Right lobe of liver (tissue), 6 donors: ENCODE measurements around the gene MCTP1. TPM values are rescaled to one million over a fixed set of nuclear protein-coding genes. Genes with fewer than 3 reads are reported as not detected.

Experiments used
- ATAC-seq, 4 donors: fragments of 200-7000 bp; cut with Tn5 transposase; one replicate each; pipeline ENCODE4 v1.9.1; 2020; ENCODE audit warnings: mild to moderate bottlenecking in 4 of 4, moderate library complexity in 4 of 4
- DNase-seq, 3 donors: peaks; one replicate each; pipeline ENCODE4 v3.0.0-alpha.2; 2020
- H3K27ac ChIP-seq, 3 donors: fragments of 200-600 bp; one replicate each; pipeline ENCODE4 v1.8.0; 2022
- H3K27me3 ChIP-seq, 2 donors: fragments of 200-600 bp; one replicate each; pipeline ENCODE4 v1.8.0; 2022
- H3K36me3 ChIP-seq, 4 donors: fragments of 200-600 bp; sonication (generic) in 1 of 4; one replicate each; pipeline versions ENCODE4 v1.5.1 to v1.8.0; 2017 to 2022; ENCODE audit warnings: control low read depth in 1 of 4
- H3K4me1 ChIP-seq, 4 donors: fragments of 200-600 bp; sonication (generic) in 1 of 4; one replicate each; pipeline versions ENCODE4 v1.5.1 to v1.8.0; 2017 to 2022; ENCODE audit warnings: control low read depth in 1 of 4
- H3K4me3 ChIP-seq, 3 donors: fragments of 200-600 bp; one replicate each; pipeline ENCODE4 v1.8.0; 2022
- H3K9me3 ChIP-seq, 4 donors: fragments of 200-600 bp; sonication (generic) in 1 of 4; one replicate each; pipeline versions ENCODE4 v1.5.1 to v1.8.0; 2017 to 2022; ENCODE audit warnings: control low read depth in 1 of 4
- POLR2A ChIP-seq: fragments of 450-650 bp; IDR thresholded peaks from one replicate; pipeline ENCODE4 v1.6.1; 2017; ENCODE audit warnings: antibody characterized with exemption, mild to moderate bottlenecking
- WGBS: methylation state at CpG from one replicate; pipeline ENCODE4 v1.1.6; 2018; ENCODE audit warnings: low coverage, low lambda C conversion rate; ENCODE audit not compliant: insufficient coverage; ENCODE audit errors: missing lambda C conversion rate; 5-methylcytosine and 5-hydroxymethylcytosine counted together
- intact Hi-C, 2 donors: fragments of 100-400 bp; cut with DNase I; formaldehyde crosslinking; loops; one replicate each; pipeline versions ENCODE4 v1.11.2 to v1.14.1; 2022
- total RNA-seq, 6 experiments: library from RNA; depleted of rRNA in 2 of 6; stranded (reverse); fragments of >200 nt in 2 of 6; fragmentation: NEBNext Ultra II Directional in 3 of 6; extraction: Animal tissue kit (Norgen Biotek cat#: 25700) in 3 of 6; gene quantifications; one replicate each; pipeline versions ENCODE4 v1.1.0 to v1.2.4, GENCODE V29; 2016 to 2023
- TF ChIP-seq, protein P1 (sequence below), 4 donors: fragments of 200-600 bp in 3 of 4; fragments of 450-650 bp in 1 of 4; IDR thresholded peaks; one replicate each; pipeline versions ENCODE4 v1.5.1 to v1.8.0; 2016 to 2022; ENCODE audit warnings: antibody characterized with exemption in 4 of 4, mild to moderate bottlenecking in 2 of 4
- donor health status: DM: no; HTN: yes; CAD: no.
- donor health status: DM: no; HTN: no; CAD: no.
- donor health status: DM: no; HTN: no; CAD: no.
- donor health status: DM: no; HTN: yes; CAD: no.
- donor health status: DM: no; HTN: yes; CAD: no.

MCTP1 gene
- total RNA-seq, 6 experiments from 2014 or later, result 1.2 to 5.9 (median 3.5) TPM

DNA sequence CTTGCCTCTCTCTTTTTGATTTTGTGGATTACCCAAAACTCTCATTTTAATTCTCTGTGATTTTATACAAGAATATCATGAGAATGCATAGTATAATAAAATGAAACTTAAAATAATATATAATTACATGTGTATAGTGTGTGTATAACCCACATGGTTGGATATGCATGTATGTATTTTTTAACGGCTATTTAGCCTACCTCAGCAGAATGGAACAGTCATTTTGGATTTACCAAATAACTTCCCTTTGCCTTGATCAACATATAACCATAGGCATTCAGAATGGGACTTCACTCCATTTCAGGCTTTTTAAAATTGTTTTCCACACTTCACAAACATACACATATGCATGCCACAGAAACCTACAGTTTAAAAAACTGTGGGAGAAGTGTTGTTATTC, 505.2 kb downstream of the MCTP1 start:
- Histone ChIP-seq H3K4me1 (no peaks in the 10 kb centered on the region), H3K27me3 (no peaks in the 10 kb centered on the region), H3K27ac (no peak overlapping the region), H3K4me3 (no peak overlapping the region), H3K9me3 (no peaks in the 10 kb centered on the region), H3K36me3 (no peaks in the 10 kb centered on the region)
- no peak for ATAC-seq
- intact Hi-C loops, result no loop called here
- TF ChIP-seq POLR2A, result no peak
- TF ChIP-seq, protein P1, sequence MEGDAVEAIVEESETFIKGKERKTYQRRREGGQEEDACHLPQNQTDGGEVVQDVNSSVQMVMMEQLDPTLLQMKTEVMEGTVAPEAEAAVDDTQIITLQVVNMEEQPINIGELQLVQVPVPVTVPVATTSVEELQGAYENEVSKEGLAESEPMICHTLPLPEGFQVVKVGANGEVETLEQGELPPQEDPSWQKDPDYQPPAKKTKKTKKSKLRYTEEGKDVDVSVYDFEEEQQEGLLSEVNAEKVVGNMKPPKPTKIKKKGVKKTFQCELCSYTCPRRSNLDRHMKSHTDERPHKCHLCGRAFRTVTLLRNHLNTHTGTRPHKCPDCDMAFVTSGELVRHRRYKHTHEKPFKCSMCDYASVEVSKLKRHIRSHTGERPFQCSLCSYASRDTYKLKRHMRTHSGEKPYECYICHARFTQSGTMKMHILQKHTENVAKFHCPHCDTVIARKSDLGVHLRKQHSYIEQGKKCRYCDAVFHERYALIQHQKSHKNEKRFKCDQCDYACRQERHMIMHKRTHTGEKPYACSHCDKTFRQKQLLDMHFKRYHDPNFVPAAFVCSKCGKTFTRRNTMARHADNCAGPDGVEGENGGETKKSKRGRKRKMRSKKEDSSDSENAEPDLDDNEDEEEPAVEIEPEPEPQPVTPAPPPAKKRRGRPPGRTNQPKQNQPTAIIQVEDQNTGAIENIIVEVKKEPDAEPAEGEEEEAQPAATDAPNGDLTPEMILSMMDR (IDR thresholded peaks at IDR 0.05), result no peak
- DNase-seq, result no peak
- WGBS, result 73% methylated on average over 1 of the region's 1 CpG

DNA sequence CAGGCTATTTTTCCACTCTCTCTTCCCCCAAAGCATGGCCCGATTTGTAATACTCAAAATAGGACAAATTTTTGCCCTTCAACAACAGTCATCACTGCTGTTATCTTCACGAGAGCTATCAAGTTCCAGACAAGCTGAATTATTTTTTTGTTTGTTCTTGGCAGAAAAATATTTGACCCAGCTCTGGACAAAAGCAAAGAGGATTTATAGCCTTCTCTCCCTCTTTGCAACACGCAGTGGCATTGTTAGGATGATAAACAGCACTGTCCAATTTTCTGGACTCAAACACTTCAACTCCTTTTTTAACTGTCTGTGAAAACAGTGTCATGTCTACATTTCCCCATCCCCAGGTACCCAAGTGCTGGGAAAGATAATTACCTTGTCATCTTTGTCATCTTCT, 506.2 kb downstream of the MCTP1 start:
- TF ChIP-seq, protein P1 (IDR thresholded peaks at IDR 0.05), result no peak
- no peak for TF ChIP-seq POLR2A
- 35% methylated on average over 3 of the region's 3 CpGs for WGBS
- H3K4me3 ChIP-seq, result no peak overlapping the region
- H3K4me1 ChIP-seq, result no peaks in the 10 kb centered on the region
- no peaks in the 10 kb centered on the region for H3K27me3 ChIP-seq
- ATAC-seq, result no peak
- intact Hi-C loops, result no loop called here
- H3K27ac ChIP-seq, result no peak overlapping the region
- no peaks in the 10 kb centered on the region for H3K9me3 ChIP-seq
- H3K36me3 ChIP-seq, result no peaks in the 10 kb centered on the region
- DNase-seq, result no peak

DNA sequence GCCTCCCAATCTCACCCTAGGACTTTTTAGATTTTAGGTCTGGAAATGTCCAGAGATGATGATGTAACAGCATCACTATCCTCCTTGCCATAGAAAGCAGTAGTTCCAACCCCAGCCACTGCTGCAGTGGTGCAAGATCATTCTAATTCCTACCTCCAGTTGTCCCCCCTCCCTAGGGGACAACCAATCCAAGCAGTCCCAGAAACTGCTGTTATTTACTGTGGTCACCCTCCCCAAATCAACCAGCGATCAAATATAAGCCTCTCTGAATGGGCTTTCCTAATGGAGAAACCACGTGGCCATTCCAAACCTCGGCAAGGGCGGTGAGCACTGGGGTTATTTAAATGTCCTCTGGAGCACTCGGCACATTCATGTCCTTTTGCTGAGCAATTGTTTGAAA, 506.6 kb downstream of the MCTP1 start:
- 87% methylated on average over 4 of the region's 5 CpGs for WGBS
- Histone ChIP-seq H3K4me3 (no peak overlapping the region), H3K27me3 (no peaks in the 10 kb centered on the region), H3K27ac (no peak overlapping the region), H3K36me3 (no peaks in the 10 kb centered on the region), H3K4me1 (no peaks in the 10 kb centered on the region), H3K9me3 (no peaks in the 10 kb centered on the region)
- intact Hi-C loops, result no loop called here
- DNase-seq (no peak), ATAC-seq (no peak)
- no peak for TF ChIP-seq POLR2A
- TF ChIP-seq, protein P1 (IDR thresholded peaks at IDR 0.05), result no peak

DNA sequence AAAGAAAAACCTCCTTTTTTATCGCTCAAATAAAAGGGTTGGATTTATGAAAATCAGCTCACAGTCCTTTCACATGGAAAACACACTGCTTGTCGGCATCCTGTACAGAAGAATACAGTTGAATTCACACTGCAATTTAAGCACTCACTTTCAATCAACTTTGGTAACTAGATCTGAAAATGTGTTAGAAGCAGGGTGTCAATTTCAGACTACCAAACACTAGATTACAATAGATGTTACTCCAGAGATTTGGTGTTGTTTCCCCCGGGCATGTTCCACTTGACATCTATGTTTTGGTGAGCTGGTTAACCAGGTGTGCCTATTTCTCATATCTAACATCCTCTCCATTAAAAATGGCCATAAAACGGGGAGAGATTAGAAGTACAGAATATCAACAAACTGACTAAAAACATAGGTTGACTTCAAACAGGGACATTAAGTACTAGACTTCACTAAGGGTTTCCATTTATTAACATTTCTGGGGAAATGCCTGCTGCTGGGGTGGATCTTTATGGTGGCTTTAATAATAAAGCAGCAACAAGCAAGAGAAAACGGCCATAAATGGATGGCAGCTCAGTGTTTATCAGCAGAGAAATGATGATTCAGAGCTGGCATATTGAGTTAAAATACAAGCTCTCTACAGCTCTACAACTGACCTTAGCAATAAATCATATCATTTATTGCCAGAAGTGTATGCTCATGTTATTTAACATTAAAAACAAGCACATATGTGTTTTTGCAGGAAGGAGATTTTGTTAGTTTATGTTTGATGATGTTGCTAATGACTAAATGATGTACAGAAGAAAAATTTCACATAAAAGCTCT, 507.6 kb downstream of the MCTP1 start:
- no peaks in the 10 kb centered on the region for H3K27me3 ChIP-seq
- H3K36me3 ChIP-seq, result no peaks in the 10 kb centered on the region
- no peak overlapping the region for H3K27ac ChIP-seq
- 67% methylated on average over 5 of the region's 5 CpGs for WGBS
- intact Hi-C loops, result no loop called here
- DNase-seq, result no peak
- no peak overlapping the region for H3K4me3 ChIP-seq
- H3K4me1 ChIP-seq, result no peaks in the 10 kb centered on the region
- ATAC-seq, result no peak
- TF ChIP-seq, protein P1 (IDR thresholded peaks at IDR 0.05), result no peak
- TF ChIP-seq POLR2A, result no peak
- H3K9me3 ChIP-seq, result no peaks in the 10 kb centered on the region
